HCT116 (cell line): ENCODE results near the gene CPNE5.

Source experiments
- ATF3 ChIP-seq: IDR thresholded peaks from 2 replicates; pipeline ENCODE4 v1.6.1; 2012
- CTCF ChIP-seq, 3 experiments: fragments of 200-600 bp in 1 of 3; sonication (generic) in 1 of 3; IDR thresholded peaks in 2 of 3; conservative IDR thresholded peaks in 1 of 3; 2 replicates each; pipeline ENCODE4 v1.5.1; 2012 to 2017; ENCODE audit warnings: low read depth in 2 of 3, low read length in 2 of 3, antibody characterized with exemption in 1 of 3, borderline replicate concordance in 1 of 3, control low read depth in 1 of 3, mild to moderate bottlenecking in 1 of 3, mixed read lengths in 1 of 3, mixed run types in 1 of 3, moderate library complexity in 1 of 3; ENCODE audit not compliant: insufficient read depth in 1 of 3
- POLR2AphosphoS5 ChIP-seq: IDR thresholded peaks from 2 replicates; pipeline ENCODE4 v1.6.1; 2011; ENCODE audit warnings: mild to moderate bottlenecking, low read depth, low read length, moderate library complexity
- RAD21 ChIP-seq: IDR thresholded peaks from 2 replicates; pipeline ENCODE4 v1.6.1; 2012; ENCODE audit warnings: low read depth, mild to moderate bottlenecking

- no peak for TF ChIP-seq CTCF (IDR thresholded peaks at IDR 0.05 in 2 of 3, conservative IDR thresholded peaks at IDR 0.05 in 1 of 3; ENCODE audit: borderline replicate concordance in 1 of 3, insufficient read depth in 1 of 3, low read depth in 2 of 3, low read length in 2 of 3)
- TF ChIP-seq ATF3: no peak
- no peak for TF ChIP-seq RAD21
- TF ChIP-seq POLR2AphosphoS5: no peak
Measured at GRCh38 chr6:36851626-36852025, 12.4 kb upstream of the CPNE5 start.
